Measurements from ENCODE around the gene RPF1. TPM values are rescaled to one million over a fixed set of nuclear protein-coding genes. Genes with fewer than 3 reads are reported as not detected.
A peak's percentile ranks its signal among the peaks of the same experiment; 100 is the strongest.
"Not testable (repeated sequence)": the region's sequence is repeated elsewhere in the genome, so short reads cannot be mapped to it uniquely, and the experiment has no call there.

Gene RPF1
- total RNA-seq, 1 donor from 2014 or later = 60.0 TPM

GRCh38 chr1:84436876-84437655 lies 42.0 kb upstream of the RPF1 start:
- H3K4me3 ChIP-seq (ENCODE audit: low read depth, low read length) = no peak overlapping the region
- no peak for TF ChIP-seq CTCF (conservative IDR thresholded peaks at IDR 0.05; ENCODE audit: low read depth, low read length)
- DNase-seq (ENCODE audit: low read depth) = no peak

- TF ChIP-seq CTCF (conservative IDR thresholded peaks at IDR 0.05; ENCODE audit: low read depth, low read length) = peak; percentile 66
- DNase-seq (ENCODE audit: low read depth) = peak; percentile 39
- no peak overlapping the region for H3K4me3 ChIP-seq (ENCODE audit: low read depth, low read length)
Measured at GRCh38 chr1:84442256-84442655, 36.8 kb upstream of the RPF1 start.

GRCh38 chr1:84442747-84443646 lies 36.1 kb upstream of the RPF1 start:
- not testable (repeated sequence) for H3K4me3 ChIP-seq (ENCODE audit: low read depth, low read length)

GRCh38 chr1:84448704-84449103 lies 30.4 kb upstream of the RPF1 start:
- H3K4me3 ChIP-seq (ENCODE audit: low read depth, low read length); DNase-seq (ENCODE audit: low read depth): not testable (repeated sequence)

More at GRCh38 chr1:84442747-84443646, 36.1 kb upstream of the RPF1 start:
- not testable (repeated sequence) for DNase-seq (ENCODE audit: low read depth)

GRCh38 chr1:84450910-84451309 lies 28.2 kb upstream of the RPF1 start:
- H3K4me3 ChIP-seq (ENCODE audit: low read depth, low read length) = no peak overlapping the region
- no peak for TF ChIP-seq CTCF (conservative IDR thresholded peaks at IDR 0.05; ENCODE audit: low read depth, low read length)
- DNase-seq (ENCODE audit: low read depth) = no peak

GRCh38 chr1:84452436-84452835 lies 26.6 kb upstream of the RPF1 start:
- no peak for TF ChIP-seq CTCF (conservative IDR thresholded peaks at IDR 0.05; ENCODE audit: low read depth, low read length)
- H3K4me3 ChIP-seq (ENCODE audit: low read depth, low read length) = no peak overlapping the region
- no peak for DNase-seq (ENCODE audit: low read depth)

- no peak overlapping the region for H3K4me3 ChIP-seq (ENCODE audit: low read depth, low read length)
- TF ChIP-seq CTCF (conservative IDR thresholded peaks at IDR 0.05; ENCODE audit: low read depth, low read length) = no peak
- DNase-seq (ENCODE audit: low read depth) = no peak
Measured at GRCh38 chr1:84462118-84462517, 16.9 kb upstream of the RPF1 start.

Data from epithelial cell of proximal tubule (primary cell).